Gastrocnemius medialis (tissue), 4 donors: ENCODE results near the gene LORICRIN. TPM values are rescaled to one million over a fixed set of nuclear protein-coding genes. Genes with fewer than 3 reads are reported as not detected.
A peak's percentile ranks its signal among the peaks of the same experiment; 100 is the strongest.
"Not testable (repeated sequence)": the region's sequence is repeated elsewhere in the genome, so short reads cannot be mapped to it uniquely, and the experiment has no call there.

Experiments used
- ATAC-seq, 2 donors: fragments of 150-250 bp; one replicate each; pipeline ENCODE4 v1.9.1; 2016
- DNase-seq, 2 donors: peaks; one replicate each; pipeline ENCODE4 v3.0.0-alpha.2; 2019
- H3K27ac ChIP-seq, 4 donors: fragments of 200-600 bp; sonication (generic); 1 replicate in 1 of 4; 2 replicates in 3 of 4; pipeline ENCODE4 v1.5.1; 2016 to 2018; ENCODE audit warnings: mild to moderate bottlenecking in 2 of 4, moderate library complexity in 1 of 4
- H3K27me3 ChIP-seq, 3 donors: fragments of 200-600 bp; sonication (generic) in 2 of 3; 1 replicate in 1 of 3; 2 replicates in 2 of 3; pipeline versions ENCODE4 v1.5.1 to v1.6.0; 2016 to 2019; ENCODE audit warnings: mild to moderate bottlenecking in 1 of 3, moderate library complexity in 1 of 3
- H3K36me3 ChIP-seq, 2 donors: fragments of 200-600 bp; sonication (generic) in 1 of 2; one replicate each; pipeline ENCODE4 v1.5.1; 2017 to 2018
- H3K4me1 ChIP-seq, 2 donors: fragments of 200-600 bp; sonication (generic) in 1 of 2; one replicate each; pipeline ENCODE4 v1.5.1; 2016 to 2017; ENCODE audit warnings: mild to moderate bottlenecking in 2 of 2
- H3K4me3 ChIP-seq, 4 donors: fragments of 200-600 bp; sonication (generic) in 3 of 4; 1 replicate in 1 of 4; 2 replicates in 3 of 4; pipeline ENCODE4 v1.5.1; 2016 to 2019; ENCODE audit warnings: mild to moderate bottlenecking in 2 of 4
- H3K9me3 ChIP-seq, 3 donors: fragments of 200-600 bp; sonication (generic) in 2 of 3; 1 replicate in 1 of 3; 2 replicates in 2 of 3; pipeline ENCODE4 v1.5.1; 2016 to 2019
- POLR2A ChIP-seq, 2 donors: fragments of 450-650 bp; IDR thresholded peaks; one replicate each; pipeline ENCODE4 v1.6.1; 2017; ENCODE audit warnings: antibody characterized with exemption in 2 of 2, mild to moderate bottlenecking in 2 of 2, moderate library complexity in 2 of 2
- in situ Hi-C, 4 donors: fragments of 200-750 bp; cut with MboI; loops; one replicate each; pipeline versions ENCODE4 v1.15.0 to v1.8.0; 2017; ENCODE audit warnings: low sequenced_read_pairs in 4 of 4
- intact Hi-C: fragments of 100-400 bp; cut with DNase I; formaldehyde crosslinking; loops from one replicate; pipeline ENCODE4 v1.15.1; 2023; ENCODE audit warnings: low total_unique reads
- total RNA-seq, 4 donors: library from RNA; depleted of rRNA; stranded (reverse); fragments of >200 nt; gene quantifications; one replicate each; pipeline versions ENCODE4 v1.1.0 to v1.2.3, GENCODE V29; 2016
- TF ChIP-seq, protein P1 (sequence below), 5 experiments: fragments of 450-650 bp in 3 of 5; fragments of 200-600 bp in 2 of 5; sonication (generic) in 2 of 5; IDR thresholded peaks in 4 of 5; conservative IDR thresholded peaks in 1 of 5; 1 replicate in 4 of 5; 2 replicates in 1 of 5; pipeline ENCODE4 v1.5.1; 2016 to 2019; ENCODE audit warnings: antibody characterized with exemption in 5 of 5, mild to moderate bottlenecking in 3 of 5, moderate library complexity in 3 of 5

Gene LORICRIN
- total RNA-seq, 4 donors from 2014 or later, result not detected

DNA sequence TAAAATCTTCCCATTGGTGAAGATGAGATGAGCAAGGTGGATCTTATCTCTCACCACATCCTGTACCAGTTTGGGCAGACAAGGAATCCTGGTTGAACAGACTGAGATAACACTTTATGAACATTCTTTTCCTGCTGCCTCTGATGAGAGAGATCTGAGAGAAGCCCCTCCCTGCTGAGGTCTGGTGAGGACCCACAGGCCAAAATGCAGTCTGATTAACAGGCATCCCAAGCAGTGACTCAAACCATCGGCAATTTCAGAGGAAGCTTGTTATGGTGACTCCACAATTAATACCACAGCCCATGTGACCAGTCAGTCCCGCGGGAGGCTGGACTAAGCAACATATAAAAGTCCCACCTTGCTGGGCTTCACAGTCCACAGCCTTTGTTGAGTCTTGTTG is 42.3 kb upstream of the LORICRIN start, which contains the start of gene PRR9:
Gene PRR9, plus strand, starts transcription at position 373 of the 400 bp plus-strand sequence. CDS start 561 bp downstream, outside the sequence.
- intact Hi-C loops (no loop called here), in situ Hi-C loops (no loop called here)
- H3K27me3 ChIP-seq, result no peaks in the 10 kb centered on the region

DNA sequence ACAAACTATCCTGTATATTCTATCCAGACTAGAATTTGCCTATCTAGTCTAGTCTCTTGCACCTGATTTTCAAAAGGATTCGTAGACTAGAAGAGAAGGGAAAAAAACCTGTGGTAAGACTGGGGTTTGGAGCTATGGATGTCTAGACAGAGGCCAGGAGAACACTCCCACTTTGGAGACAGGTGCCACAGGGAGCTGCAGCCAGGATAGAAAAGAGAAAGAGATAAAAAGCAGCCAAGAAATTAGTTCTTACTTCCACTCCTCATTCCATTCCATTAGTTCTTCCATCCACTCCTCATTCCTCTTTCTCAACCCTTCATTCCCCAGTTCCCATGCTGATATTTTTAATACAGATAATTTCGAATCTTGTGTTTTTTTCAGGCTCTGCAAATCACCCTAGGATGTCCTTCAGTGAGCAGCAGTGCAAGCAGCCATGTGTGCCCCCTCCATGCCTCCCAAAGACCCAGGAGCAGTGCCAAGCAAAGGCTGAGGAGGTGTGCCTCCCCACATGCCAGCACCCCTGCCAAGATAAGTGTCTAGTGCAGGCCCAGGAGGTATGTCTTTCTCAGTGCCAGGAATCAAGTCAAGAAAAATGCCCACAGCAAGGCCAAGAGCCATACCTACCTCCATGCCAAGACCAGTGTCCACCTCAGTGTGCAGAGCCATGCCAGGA is 41.6 kb upstream of the LORICRIN start:
- Histone ChIP-seq H3K4me3 (no peak overlapping the region), H3K4me1 (no peaks in the 10 kb centered on the region), H3K36me3 (no peaks in the 10 kb centered on the region), H3K9me3 (no peaks in the 10 kb centered on the region), H3K27ac (no peak overlapping the region), H3K27me3 (no peaks in the 10 kb centered on the region)
- intact Hi-C loops (no loop called here), in situ Hi-C loops (no loop called here)
- no peak for DNase-seq
- TF ChIP-seq POLR2A (IDR thresholded peaks at IDR 0.05), result no peak
- TF ChIP-seq, protein P1, sequence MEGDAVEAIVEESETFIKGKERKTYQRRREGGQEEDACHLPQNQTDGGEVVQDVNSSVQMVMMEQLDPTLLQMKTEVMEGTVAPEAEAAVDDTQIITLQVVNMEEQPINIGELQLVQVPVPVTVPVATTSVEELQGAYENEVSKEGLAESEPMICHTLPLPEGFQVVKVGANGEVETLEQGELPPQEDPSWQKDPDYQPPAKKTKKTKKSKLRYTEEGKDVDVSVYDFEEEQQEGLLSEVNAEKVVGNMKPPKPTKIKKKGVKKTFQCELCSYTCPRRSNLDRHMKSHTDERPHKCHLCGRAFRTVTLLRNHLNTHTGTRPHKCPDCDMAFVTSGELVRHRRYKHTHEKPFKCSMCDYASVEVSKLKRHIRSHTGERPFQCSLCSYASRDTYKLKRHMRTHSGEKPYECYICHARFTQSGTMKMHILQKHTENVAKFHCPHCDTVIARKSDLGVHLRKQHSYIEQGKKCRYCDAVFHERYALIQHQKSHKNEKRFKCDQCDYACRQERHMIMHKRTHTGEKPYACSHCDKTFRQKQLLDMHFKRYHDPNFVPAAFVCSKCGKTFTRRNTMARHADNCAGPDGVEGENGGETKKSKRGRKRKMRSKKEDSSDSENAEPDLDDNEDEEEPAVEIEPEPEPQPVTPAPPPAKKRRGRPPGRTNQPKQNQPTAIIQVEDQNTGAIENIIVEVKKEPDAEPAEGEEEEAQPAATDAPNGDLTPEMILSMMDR (IDR thresholded peaks at IDR 0.05 in 4 of 5, conservative IDR thresholded peaks at IDR 0.05 in 1 of 5), result no peak
- no peak for ATAC-seq

More for the DNA sequence above, 42.3 kb upstream of the LORICRIN start, which contains the start of gene PRR9:
- ATAC-seq, result no peak
- Histone ChIP-seq H3K27ac (no peak within 1 kb of the TSS), H3K4me3 (no peak within 1 kb of the TSS), H3K9me3 (no peaks in the 10 kb centered on the region), H3K36me3 (no peaks in the 10 kb centered on the region), H3K4me1 (no peaks in the 10 kb centered on the region)
- TF ChIP-seq, protein P1 (IDR thresholded peaks at IDR 0.05 in 4 of 5, conservative IDR thresholded peaks at IDR 0.05 in 1 of 5), result no peak
- TF ChIP-seq POLR2A (IDR thresholded peaks at IDR 0.05), result no peak
- DNase-seq, result no peak

DNA sequence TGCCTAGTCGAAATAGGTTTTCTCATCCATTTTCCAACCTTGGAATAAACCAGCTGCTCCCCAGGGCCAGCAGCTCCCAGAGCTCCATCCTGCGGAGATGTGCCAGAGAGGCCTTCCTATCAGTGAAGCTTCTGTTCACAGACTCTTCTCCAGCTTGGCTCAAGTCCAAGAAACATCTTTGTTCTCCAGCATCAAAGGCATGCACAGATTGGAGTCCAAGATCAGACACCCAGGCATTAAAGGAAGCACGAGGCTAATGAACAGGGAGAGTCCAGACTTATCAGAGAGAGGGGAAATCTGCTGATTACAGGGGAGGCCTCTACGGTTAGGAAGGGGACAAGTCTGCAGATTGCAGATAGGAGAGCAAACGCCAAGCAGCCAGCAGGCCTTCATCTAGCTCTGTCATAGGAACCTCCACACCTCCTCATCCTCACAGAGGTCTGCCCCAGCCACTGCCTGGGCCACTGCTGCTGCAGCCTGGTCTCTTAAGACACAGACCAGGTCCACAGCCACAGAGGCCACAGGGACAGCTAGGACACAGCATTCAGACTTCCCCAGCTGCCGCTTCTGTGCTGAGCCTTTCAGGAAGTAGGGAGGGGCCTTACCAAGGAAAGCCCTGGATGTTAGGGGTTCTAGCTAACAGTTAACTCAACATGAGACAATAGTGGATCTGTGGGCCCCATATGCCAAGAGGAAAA is 38.7 kb upstream of the LORICRIN start:
- Histone ChIP-seq H3K9me3 (no peaks in the 10 kb centered on the region), H3K4me3 (no peak overlapping the region), H3K4me1 (no peaks in the 10 kb centered on the region), H3K27ac (no peak overlapping the region), H3K27me3 (no peaks in the 10 kb centered on the region), H3K36me3 (no peaks in the 10 kb centered on the region)
- DNase-seq (no peak), ATAC-seq (no peak)
- intact Hi-C loops (no loop called here), in situ Hi-C loops (no loop called here)
- TF ChIP-seq POLR2A (IDR thresholded peaks at IDR 0.05), result no peak
- TF ChIP-seq, protein P1 (IDR thresholded peaks at IDR 0.05 in 4 of 5, conservative IDR thresholded peaks at IDR 0.05 in 1 of 5), result no peak

DNA sequence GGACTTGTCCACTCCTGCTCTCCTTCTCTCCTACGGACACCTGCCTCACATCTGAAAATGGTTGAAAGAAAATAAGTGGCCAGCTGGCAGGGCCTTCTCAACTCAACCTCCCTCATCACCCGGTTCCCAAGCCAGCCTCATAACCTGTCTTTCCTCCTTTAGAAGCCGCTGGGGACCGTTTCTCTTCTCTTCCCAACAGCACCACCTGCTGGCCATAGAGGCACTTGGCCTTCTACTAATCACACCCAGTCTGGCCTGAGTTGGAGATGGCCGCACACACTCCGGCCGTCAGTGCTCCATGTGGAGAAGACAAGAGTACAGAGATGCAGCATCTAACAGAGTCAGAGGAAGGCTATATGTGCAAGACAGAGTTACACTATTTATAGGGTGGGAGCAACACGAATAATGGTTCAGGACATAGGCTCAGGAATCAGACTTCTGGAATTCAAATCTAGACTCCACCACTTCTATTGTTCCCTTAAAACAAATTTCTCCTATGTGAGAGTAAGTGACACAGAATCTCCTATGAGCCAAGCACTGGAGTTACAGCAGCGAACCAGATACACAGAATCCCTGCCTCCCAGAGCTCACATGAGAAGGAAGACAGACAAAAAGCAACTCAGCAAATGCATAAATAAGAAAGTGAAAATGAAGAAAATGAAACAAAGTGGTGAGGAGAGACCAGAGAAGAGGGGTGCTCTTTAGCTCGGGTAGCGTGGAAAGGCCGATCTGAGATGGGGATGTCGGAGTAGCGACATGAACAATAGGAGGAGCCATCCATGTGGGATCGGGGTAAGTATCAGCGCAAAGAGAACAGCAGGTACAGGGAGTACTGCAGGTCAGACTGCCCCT is 36.2 kb upstream of the LORICRIN start:
- H3K9me3 ChIP-seq, H3K27me3 ChIP-seq, in situ Hi-C loops, H3K4me3 ChIP-seq, H3K27ac ChIP-seq, intact Hi-C loops, H3K36me3 ChIP-seq, H3K4me1 ChIP-seq: not testable (repeated sequence)
- ATAC-seq, result peak; percentile 42 to 68
- peak in 1 of 2 donors; percentile 20 for DNase-seq
- TF ChIP-seq, protein P1 (IDR thresholded peaks at IDR 0.05 in 4 of 5, conservative IDR thresholded peaks at IDR 0.05 in 1 of 5), result peak in 3 of 5 experiments; percentile 29 to 55 (median 41)
